ENCODE measurements around the gene ARPC2. TPM values are rescaled to one million over a fixed set of nuclear protein-coding genes. Genes with fewer than 3 reads are reported as not detected.

The ARPC2 gene
- total RNA-seq, 1 experiment from 2014 or later: 374 TPM

DNA sequence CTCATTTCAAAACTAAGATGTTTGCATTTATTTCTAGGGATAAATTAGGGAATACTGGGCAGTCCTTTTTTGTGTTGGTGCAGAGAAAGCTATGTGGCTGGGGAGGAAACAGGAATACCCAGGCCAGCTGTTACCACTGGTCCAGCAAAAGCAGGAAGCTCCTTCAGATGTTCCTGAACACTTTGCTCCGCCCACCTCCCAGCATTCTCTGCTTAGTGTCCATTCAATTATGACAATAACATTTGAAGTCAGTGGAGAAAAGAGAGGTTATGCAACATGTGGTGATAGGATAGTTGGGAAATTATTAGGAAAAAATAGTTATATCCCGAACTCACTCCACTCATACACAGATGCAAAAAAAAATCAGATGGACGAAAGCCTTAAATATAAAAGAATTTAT, 22.1 kb upstream of the ARPC2 start:
- CTCF ChIA-PET: no interaction called here
- Mint-ChIP-seq H3K9me3 (ENCODE audit: low read depth, unreplicated experiment) (no peaks in the 10 kb centered on the region), H3K4me1 (ENCODE audit: low read depth, unreplicated experiment) (no peaks in the 10 kb centered on the region), H3K36me3 (ENCODE audit: insufficient read depth, unreplicated experiment) (no peaks in the 10 kb centered on the region), H3K27me3 (ENCODE audit: unreplicated experiment) (peaks cover 17% of the 10 kb centered on the region), H3K27ac (ENCODE audit: unreplicated experiment) (no peak overlapping the region), H3K4me3 (ENCODE audit: low read depth, unreplicated experiment) (no peak overlapping the region)
- no peak for DNase-seq
- BruUV-seq (replicated peaks): no TSS peak
- TF ChIP-seq, protein P1, sequence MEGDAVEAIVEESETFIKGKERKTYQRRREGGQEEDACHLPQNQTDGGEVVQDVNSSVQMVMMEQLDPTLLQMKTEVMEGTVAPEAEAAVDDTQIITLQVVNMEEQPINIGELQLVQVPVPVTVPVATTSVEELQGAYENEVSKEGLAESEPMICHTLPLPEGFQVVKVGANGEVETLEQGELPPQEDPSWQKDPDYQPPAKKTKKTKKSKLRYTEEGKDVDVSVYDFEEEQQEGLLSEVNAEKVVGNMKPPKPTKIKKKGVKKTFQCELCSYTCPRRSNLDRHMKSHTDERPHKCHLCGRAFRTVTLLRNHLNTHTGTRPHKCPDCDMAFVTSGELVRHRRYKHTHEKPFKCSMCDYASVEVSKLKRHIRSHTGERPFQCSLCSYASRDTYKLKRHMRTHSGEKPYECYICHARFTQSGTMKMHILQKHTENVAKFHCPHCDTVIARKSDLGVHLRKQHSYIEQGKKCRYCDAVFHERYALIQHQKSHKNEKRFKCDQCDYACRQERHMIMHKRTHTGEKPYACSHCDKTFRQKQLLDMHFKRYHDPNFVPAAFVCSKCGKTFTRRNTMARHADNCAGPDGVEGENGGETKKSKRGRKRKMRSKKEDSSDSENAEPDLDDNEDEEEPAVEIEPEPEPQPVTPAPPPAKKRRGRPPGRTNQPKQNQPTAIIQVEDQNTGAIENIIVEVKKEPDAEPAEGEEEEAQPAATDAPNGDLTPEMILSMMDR (IDR thresholded peaks at IDR 0.05; ENCODE audit: unreplicated experiment): no peak
- intact Hi-C loops (cut with micrococcal nuclease; ENCODE audit: unreplicated experiment): no loop called here

DNA sequence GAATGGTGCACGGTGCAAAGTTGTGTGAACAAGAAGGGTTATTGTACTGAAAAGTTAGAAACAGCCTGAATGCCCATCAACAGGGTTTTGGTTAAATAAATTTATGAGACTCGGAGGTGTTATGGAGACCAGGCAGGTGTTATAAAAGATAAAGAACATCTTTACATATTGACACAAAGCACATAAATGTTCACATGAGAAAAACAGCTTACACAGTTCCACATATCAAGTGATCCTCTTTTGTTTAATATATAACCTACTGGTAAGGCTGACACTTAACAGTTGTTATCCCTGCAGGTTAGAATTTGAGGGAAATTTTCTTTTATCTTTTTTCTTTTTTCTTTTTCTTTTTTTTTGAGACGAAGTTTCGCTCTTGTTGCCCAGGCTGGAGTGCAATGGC, 20.0 kb upstream of the ARPC2 start:
- no peaks in the 10 kb centered on the region for H3K4me1 Mint-ChIP-seq (ENCODE audit: low read depth, unreplicated experiment)
- no peak overlapping the region for H3K4me3 Mint-ChIP-seq (ENCODE audit: low read depth, unreplicated experiment)
- no peak overlapping the region for H3K27ac Mint-ChIP-seq (ENCODE audit: unreplicated experiment)
- TF ChIP-seq, protein P1 (IDR thresholded peaks at IDR 0.05; ENCODE audit: unreplicated experiment): no peak
- H3K36me3 Mint-ChIP-seq (ENCODE audit: insufficient read depth, unreplicated experiment): no peaks in the 10 kb centered on the region
- H3K27me3 Mint-ChIP-seq (ENCODE audit: unreplicated experiment): peaks cover 34% of the 10 kb centered on the region
- no peak for DNase-seq
- no peaks in the 10 kb centered on the region for H3K9me3 Mint-ChIP-seq (ENCODE audit: low read depth, unreplicated experiment)
- intact Hi-C loops (cut with micrococcal nuclease; ENCODE audit: unreplicated experiment): no loop called here
- no TSS peak for BruUV-seq (replicated peaks)
- CTCF ChIA-PET: no interaction called here

DNA sequence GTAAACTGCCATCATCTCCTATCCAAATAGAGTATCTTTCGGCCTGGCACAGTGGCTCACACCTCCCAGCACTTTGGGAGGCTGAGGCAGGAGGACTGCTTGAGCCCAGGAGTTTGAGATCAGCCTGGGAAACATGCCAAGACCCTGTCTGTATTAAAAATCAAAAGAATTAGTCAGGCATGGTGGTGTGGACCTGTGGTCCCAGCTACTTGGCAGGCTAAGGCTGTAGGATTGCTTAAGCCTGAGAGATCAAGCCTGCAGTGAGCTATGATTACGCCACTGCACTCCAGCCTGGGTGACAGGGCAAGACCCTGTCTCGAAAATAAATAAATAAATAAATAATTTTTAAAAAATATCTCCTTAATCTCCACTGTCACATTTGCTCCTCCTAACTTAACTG, 14.7 kb upstream of the ARPC2 start:
- no peaks in the 10 kb centered on the region for H3K36me3 Mint-ChIP-seq (ENCODE audit: insufficient read depth, unreplicated experiment)
- no peak for DNase-seq
- no peak overlapping the region for H3K27ac Mint-ChIP-seq (ENCODE audit: unreplicated experiment)
- intact Hi-C loops (cut with micrococcal nuclease; ENCODE audit: unreplicated experiment): no loop called here
- H3K9me3 Mint-ChIP-seq (ENCODE audit: low read depth, unreplicated experiment): no peaks in the 10 kb centered on the region
- H3K4me3 Mint-ChIP-seq (ENCODE audit: low read depth, unreplicated experiment): no peak overlapping the region
- H3K27me3 Mint-ChIP-seq (ENCODE audit: unreplicated experiment): peaks cover 34% of the 10 kb centered on the region
- no peaks in the 10 kb centered on the region for H3K4me1 Mint-ChIP-seq (ENCODE audit: low read depth, unreplicated experiment)
- CTCF ChIA-PET: interaction anchor here (0.7 kb wide), 1 partner anchor 178 kb away, joined by 5 read pairs; no protein-coding TSS in a partner anchor
- TF ChIP-seq, protein P1 (IDR thresholded peaks at IDR 0.05; ENCODE audit: unreplicated experiment): no peak
- no TSS peak for BruUV-seq (replicated peaks)

DNA sequence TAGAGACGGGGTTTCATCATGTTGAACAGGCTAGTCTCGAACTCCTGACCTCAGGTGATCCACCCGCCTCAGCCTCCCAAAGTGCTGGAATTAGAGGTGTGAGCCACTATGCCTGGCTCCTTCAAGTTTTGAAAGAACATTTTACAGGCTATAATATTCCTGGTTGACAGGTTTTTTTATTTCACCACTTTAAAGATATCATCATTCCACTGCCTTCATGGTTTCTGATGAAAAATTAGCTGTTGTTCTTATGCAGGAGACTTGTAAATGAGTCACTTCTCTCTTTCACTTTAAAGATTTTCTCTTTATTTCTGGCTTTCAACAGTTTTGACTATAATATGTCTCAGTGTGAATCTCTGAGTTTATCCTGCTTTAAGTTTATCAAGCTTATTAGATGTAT, 7.9 kb upstream of the ARPC2 start:
- H3K9me3 Mint-ChIP-seq (ENCODE audit: low read depth, unreplicated experiment): peaks cover 2% of the 10 kb centered on the region
- no peak overlapping the region for H3K27ac Mint-ChIP-seq (ENCODE audit: unreplicated experiment)
- CTCF ChIA-PET: no interaction called here
- intact Hi-C loops (cut with micrococcal nuclease; ENCODE audit: unreplicated experiment): no loop called here
- DNase-seq: no peak
- TF ChIP-seq, protein P1 (IDR thresholded peaks at IDR 0.05; ENCODE audit: unreplicated experiment): no peak
- H3K4me1 Mint-ChIP-seq (ENCODE audit: low read depth, unreplicated experiment): peaks cover 2% of the 10 kb centered on the region
- no TSS peak for BruUV-seq (replicated peaks)
- H3K4me3 Mint-ChIP-seq (ENCODE audit: low read depth, unreplicated experiment): no peak overlapping the region
- no peaks in the 10 kb centered on the region for H3K36me3 Mint-ChIP-seq (ENCODE audit: insufficient read depth, unreplicated experiment)
- no peaks in the 10 kb centered on the region for H3K27me3 Mint-ChIP-seq (ENCODE audit: unreplicated experiment)

Measured in Calu3 (cell line).